HG03575 (cell line): ENCODE data around the gene TRAPPC12.

Source experiments
- ATAC-seq: cut with Tn5 transposase; IDR thresholded peaks from one replicate; pipeline ENCODE4 v1.9.1; 2021; ENCODE audit not compliant: unreplicated experiment, insufficient number of reproducible peaks, low FRiP score; ENCODE audit errors: extremely low read depth

Gene TRAPPC12

DNA sequence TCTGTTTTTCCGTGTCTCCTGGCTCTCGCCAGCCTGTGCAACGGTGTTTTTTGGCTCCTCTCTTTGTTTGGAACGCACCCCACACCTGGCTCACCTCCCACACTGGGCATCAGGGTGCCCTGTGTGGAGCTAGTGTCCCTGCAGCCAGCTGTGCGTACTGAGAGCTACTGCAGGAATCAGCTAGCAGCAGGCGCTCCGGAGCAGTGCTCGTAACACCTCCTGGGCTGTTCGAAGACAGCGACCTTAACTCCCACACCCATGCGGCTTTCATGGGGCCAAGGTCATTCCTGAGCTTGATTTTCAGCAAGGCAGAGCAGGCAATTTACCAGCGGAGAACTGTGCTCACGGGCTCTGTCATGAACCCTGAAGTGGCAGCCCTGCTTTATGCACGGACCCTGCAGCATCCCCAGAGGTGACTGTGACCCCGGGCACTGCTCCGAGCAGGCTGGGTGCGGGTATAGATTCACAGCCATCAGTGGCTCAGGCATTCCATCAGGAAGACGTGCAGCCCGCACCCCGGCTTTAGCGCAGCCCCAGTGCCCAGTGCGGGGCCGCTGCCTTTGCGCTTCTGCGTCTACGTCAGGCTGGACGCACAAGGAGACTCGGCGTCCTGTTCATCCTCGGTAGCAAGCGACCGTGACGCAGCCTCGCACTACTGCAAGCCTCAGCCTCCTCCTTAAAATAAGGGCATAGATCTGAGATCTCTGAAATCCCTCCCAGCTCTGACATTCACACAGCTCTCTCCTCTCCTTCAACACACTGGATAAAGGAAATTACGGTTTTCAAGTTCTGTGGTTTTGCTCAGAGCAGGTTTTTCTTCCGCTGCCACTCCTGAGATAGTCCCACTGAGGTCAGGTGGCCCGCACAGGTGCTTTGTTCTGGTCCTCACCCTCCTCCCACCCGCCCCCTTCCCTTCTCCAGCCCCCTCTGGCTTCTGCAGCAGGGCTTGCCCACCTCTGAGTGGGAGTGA, 81.6 kb downstream of the TRAPPC12 start:
- no peak for ATAC-seq

DNA sequence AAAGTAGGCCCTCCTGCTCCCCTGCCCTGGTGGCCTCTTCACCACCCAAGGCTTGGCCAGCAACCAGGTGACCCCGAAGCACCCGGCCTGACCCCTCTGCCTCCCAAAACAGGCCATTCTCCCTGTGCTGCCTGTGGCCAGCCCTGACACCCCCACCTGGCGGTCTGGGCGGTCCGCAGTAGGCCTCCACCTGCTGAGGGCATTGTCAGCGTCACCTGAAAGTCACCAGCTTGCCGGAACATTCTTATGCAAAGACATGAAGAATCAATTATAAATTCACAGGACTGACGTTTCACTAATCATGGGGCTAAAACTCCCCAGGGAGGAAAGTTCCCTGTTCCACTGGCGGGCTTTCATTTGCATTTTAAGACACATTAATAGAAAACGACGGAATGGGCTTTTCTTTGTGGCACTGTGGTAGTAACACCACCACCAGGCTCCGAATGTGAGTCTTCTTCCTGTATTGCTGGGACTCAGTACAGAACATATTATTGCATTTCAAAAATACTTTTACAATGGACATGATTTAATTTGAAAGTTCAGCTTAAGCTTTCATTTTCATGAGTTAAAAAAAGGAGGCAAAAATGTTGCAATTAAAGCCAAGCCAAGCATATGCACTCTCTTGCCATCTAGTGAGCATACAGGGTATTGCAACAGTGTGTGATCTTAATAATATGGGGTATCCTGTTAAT, 82.5 kb downstream of the TRAPPC12 start:
- ATAC-seq, result peak; percentile 48

DNA sequence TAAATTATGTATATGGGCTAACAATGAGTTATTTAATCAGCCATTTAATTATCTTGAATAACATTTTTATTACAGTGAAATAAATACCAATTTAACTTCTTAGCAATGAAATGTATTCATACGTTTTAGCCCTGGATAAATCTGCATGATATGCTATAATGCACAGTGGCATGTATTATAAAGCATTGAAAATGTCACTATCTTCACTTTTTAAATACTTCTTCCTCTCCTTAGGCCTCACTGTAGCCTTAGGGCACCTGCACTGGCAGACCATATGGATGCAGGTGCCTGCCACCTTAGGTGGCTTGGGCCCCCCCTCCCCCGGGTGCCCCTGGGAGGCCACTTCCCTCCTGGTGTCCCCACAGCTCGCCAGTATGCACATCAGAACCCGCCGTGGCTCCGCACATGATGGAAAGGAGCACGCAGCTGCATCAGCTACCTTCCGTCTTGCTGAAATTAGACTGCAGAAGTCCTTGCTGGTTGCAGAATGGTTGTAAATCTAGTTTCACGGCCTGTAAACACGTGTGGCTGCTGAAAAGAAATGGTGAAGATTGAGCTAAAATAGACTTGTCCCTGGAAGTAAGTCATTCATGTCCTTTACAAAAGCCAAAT, 83.1 kb downstream of the TRAPPC12 start:
- ATAC-seq, result no peak

DNA sequence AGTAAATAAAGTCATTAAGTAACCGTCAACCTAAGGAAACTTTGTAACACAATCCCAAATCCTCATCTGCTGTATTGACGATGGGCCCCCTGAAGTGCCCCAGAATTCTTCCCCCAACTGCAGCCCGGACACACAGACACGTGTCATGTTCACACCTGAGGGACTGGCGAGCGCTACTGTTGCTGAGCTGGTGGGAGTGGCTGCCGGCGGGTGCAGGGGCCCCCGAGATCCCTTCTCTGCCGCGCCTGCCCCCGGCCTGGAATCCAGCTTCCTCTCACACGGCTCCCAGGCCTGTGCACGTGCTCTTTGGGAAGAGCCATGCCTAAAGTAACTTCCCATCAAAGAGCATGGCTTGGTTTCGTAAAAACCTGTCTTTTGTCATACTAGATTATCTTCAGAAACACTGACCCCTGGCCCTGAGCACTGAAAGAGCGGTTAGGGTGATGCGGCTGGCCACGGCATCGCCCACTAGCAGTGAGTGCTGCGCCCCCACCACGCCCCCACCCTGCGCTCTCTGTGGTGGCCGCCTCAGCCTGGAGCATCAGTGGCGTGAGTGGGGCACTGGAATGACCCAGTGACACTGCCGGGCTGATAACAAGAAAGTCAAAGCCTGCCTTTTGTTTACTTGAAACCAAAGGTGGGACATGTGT, 83.8 kb downstream of the TRAPPC12 start:
- no peak for ATAC-seq

DNA sequence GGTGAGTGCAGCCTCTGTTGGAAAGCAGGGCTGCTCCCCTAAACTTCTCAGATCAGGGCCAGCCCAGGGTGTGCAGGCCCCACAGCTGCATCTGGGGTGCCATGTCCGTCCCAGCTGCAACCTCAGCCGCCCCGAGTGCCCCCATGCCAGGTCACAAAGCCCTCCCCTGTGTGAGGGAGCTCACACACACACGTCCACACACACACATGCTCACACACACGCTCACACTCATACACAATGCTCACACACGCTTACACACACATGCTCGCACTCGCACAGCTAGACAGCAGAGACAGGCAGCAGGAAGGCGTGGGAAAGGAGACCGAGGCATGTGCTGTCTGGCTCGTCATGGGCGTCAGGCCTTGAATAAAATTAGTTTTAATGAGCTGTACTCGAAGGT, 84.5 kb downstream of the TRAPPC12 start:
- ATAC-seq, result no peak

DNA sequence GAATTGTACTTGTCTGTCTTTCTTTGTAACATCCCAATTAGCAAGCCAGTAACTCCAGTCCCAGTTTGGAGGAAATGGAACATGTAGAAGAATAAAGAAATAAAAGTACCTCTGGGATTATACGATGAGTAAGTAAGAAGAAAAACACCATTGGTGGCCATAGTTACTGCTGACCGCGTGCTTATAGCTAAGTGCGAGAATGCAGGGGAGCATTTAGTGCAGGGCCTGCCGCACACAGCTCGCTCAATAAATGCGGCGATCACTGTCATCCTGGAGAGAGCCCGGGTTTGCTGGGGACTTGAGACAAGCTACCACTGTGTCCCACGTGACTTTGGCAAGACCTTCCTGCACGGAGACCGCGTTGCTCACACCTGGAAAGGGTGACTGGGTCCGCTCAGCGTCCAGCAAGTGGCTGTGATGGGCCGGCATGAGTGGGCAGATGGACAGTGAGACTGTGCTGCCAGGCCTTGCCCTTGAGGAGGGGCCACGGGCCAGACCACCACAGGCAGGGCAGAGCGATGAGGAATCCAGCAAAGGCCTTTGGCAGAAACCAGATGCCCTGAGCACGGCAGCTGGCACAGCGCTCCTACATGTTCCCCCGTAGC, 85.0 kb downstream of the TRAPPC12 start:
- no peak for ATAC-seq

DNA sequence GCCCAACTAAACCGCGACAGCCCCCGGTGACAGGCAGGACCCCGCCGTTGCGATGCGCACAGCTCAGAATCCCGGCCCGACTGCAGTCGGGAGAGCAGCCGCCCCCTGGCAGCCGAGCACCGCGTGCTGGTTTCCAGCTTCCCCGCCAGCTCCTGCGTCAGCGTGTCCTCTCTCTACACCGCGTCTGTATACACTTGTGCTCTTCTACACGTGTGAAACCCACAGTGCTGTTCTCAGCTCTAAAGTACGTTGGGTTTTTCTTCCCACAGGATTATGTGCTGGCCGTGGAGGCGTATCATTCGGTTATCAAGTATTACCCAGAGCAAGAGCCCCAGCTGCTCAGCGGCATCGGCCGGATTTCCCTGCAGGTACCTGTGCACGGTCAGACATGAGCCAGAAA, 85.8 kb downstream of the TRAPPC12 start:
- no peak for ATAC-seq

DNA sequence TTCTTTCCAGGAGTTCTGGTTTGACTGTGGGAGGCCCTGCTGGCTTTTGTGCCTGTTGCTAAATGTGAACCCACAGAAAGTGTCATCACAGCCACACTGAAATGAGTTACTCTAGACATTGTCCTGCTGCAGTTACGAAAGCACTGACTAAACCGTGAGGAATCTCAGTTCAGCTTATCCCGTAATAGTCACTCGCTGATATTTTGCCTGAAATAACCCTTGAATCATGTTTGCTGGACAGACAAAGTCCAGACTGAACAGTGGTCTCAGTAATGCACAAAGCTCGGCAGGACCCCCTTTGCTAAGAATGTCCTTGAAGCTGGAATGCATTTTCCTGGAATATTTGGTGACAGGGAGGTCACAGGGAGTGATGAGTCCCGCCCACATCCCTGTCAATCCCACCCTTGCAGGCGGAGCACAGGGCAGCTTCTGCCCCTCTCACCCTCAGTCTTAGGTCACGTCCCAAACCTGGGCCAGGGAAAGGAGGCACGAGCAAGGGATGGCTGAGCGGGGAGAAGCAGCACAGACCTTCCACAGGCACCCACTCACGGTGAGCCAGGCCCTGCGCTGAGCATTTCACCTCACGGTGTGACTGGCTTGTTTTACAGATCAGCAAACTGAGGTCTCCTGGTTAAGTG, 86.5 kb downstream of the TRAPPC12 start:
- ATAC-seq, result no peak

DNA sequence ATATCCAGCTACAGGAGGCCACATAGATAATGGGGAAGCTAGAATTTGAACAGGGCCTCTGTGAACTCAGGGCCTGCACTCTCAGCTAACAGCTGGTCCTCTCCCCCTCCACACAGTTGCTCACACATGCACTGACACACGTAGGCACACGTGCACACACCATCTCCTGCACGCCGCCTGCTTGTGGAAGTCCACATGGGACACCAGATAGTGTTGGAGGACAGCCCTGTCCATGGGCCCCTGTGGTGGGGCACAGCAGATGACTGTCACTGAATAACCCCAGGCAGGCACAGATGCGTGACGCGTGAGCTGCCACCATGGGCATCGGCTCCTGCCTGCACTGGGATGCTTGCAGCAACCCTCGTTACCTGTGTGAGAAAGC, 87.0 kb downstream of the TRAPPC12 start:
- ATAC-seq, result no peak

DNA sequence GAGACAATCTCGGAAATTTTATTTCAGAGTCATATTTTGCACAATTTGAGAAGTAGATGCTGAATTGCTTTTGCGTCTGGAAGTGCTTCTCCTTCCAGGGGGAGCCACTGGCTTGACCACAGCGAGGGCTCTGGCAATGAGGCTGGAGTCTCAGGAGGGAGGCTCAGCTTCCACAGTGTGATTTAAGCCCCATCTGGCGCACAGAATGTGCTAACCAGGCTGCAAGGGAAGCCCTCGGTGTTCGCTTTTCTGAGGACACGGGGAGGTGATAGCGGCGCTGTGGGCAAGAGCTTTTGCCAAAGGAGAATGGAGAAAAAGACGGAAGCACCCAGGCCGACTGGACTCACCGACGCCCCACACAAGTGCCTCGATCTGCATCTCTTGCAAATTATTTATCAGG, 87.5 kb downstream of the TRAPPC12 start:
- no peak for ATAC-seq

DNA sequence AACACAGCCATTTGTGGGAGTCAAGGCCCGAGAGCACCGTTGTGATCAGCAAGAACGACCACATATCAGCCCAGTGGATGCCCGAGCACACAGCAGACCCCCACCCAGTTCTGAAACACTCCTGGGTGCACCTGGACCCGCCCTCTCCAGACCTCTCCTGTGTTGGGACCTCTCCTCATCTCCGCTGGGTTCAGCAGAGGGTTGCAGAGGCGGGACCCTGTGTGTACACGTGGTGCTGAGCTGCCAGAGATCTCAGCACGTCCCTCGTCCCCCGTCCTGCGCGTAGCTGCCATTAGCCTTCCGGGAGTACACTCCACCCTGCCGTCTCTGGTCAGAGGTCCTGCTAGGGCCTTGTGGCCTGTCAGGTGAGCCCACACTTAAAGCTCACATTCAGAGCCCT, 88.2 kb downstream of the TRAPPC12 start:
- no peak for ATAC-seq

DNA sequence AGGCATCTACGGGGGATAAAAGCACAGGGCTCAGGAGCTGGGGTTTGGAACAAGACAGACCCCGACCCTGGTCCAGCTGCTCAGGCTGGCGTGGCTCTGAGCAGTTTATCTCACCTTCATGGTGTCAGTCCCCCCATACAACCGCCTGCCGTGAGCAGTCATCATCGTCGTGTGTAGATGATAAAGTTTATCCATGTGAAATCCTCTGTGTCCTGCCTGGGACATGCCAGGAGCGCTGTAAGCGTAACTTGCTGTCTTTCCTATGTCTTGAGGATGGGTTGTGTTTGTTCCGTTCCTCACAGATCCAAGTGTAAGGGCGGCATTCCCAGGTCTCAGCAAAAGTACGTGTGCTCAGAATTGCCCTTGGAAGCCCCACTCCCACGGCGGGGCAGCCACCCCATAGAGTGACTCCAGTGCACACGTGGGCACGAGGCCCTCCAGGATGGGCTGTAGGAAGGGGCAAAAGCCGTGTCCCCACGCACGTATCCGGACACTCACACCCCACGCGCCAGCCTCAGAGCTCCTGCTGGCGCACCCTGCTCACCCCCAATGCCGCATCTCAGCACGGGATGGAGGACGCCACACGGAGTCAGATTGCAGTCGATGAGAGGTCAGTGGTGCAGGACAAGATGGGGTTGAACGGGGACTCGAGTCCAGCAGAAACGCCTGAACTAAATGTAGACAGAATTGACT, 88.9 kb downstream of the TRAPPC12 start:
- ATAC-seq, result no peak

DNA sequence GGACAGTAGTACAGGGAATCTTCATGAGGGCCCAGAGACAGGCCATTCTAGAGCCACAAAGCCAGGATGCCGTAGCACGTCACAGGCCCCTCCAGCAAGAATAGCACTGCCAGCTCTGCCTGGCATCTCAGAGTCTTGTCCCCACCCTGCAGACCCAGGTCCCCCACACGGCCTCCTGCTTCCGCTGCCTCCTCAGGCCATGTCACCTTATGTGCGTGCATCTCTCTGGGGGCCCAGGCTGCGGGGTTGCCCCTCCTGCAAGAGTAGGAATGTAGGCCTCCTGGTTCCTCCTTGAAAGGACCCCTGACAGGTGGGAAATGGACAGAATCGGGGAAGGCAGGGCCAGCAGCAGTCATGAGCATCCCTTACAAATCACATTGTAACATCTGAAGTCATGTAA, 90.0 kb downstream of the TRAPPC12 start:
- no peak for ATAC-seq

DNA sequence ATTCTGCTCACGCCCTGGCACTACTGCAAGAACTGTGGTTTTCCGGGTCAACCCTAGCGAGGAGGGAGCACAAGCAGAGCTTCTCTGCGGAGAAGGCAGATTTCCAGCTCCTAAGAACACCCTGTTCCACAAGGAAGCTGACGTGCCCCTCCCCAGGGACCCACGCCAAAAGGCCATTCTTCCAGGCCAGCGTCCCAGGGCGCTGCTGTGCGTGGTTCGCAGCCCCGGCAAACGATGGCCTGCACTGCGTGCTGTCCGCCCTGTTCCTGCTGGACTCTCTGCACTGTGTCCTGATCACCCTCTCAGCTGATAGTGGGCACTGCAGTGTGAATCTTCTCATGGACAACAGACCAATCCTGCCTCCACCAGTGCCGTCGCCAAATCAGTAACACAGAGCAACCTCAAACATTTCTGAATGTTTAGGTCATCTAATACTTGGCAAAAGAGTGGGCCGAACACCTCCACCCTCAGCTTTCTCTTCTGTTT, 90.7 kb downstream of the TRAPPC12 start:
- ATAC-seq, result no peak

DNA sequence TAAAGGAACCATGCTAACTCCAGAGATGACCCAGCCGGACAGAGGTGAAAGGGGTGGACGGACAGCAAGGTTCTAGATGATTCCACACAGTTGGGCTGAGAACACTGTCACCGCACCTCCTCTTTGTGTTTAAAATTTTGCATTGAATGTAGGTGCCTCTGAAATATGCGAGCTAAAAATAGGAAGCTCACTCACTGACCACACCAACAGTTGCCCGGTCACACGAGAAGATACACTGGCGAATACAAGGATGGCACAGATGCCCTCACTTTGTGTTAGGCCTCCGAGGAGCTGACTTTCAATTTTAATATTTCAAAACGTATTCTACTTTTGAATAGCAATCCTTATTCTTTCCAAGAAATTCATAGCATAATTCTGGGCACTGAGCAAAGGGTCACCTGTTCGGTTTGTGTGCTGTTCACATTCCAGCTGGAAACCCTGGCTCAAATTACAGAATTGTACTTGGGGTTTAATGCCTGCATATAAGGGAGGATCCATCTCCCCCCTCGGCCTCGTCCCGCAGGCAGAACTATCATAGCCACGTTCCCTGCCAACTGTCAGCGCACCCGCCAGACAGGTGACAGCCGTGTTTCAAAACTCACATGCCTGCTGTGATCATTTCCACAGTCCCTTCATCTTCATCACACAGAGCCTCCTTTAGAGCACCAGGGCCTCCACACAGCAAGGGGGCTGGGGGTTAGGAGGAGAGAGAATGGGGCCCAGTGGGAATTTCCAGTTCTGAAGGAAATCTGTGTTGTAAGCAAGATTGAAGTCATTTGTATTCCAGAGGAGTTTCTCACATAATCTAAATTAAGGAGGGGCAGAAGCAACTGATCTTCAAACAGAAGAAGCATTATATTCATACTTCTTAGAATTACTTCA, 91.6 kb downstream of the TRAPPC12 start:
- no peak for ATAC-seq

DNA sequence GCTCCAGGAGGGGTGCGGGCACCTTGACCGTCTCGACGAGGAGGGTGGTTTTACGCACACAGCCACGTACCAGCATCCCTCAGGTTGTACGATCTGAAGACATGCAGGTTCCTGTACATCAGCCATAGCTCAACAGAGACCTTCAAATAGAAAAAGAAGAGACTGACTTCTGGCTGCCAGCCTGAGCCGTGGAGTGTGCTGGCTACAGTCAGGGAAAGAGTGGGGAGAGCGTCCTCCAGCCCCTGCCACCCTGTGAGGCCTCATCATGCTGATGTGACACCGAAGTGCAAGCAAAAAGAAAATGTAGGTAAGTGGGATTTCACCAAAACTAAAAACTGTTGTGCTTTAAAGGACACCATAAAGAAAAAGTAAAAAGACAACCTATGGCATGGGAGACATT, 92.8 kb downstream of the TRAPPC12 start:
- ATAC-seq, result no peak

DNA sequence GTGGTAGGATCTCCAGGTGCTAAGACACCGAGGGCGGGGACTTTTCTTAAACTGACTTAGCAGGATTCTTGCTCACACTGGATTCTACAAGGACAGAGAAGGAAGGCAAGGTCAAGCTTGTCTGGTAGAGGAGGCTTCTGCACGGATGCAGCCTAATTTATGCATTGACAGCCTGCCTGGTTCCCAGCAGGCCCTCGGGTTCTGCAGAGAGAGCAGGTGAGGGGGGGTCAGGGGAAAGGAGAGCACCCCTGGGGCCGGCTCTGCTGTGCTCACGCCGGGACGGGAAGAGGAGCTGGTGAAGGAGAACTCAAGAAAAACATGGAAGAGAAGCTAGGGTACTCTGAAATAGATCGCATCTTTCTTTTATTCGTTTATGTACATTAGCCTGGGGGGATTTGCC, 93.5 kb downstream of the TRAPPC12 start:
- ATAC-seq, result no peak
